Measurements from ENCODE around the gene MEGF10. TPM values are rescaled to one million over a fixed set of nuclear protein-coding genes. Genes with fewer than 3 reads are reported as not detected.

The MEGF10 gene
- total and polyA plus RNA-seq, 10 of the 15 experiments (the other 5 are each of a cell fraction or from before 2014, with no cell fraction given) = 0.03 to 0.21 (median 0.05) TPM; not detected in 5

GRCh38 chr5:127254729-127255284 is 35.8 kb upstream of the MEGF10 start:
- Histone ChIP-seq H3K4me1 (ENCODE audit: control insufficient read depth, insufficient read depth, low read length) (no peaks in the 10 kb centered on the region), H3K4me2 (ENCODE audit: control insufficient read depth, insufficient read depth) (no peak overlapping the region), H3K4me3 (no peak overlapping the region), H3K9ac (ENCODE audit: control insufficient read depth, insufficient read depth, low read length) (no peak overlapping the region), H2AFZ (ENCODE audit: control insufficient read depth, low read depth, low read length) (no peak overlapping the region), H3K36me3 (ENCODE audit: control insufficient read depth in 2 of 2, insufficient read depth in 2 of 2, low read length in 1 of 2) (no peaks in the 10 kb centered on the region), H3K27ac (ENCODE audit: control insufficient read depth, insufficient read depth) (no peak overlapping the region), H3K79me2 (ENCODE audit: control insufficient read depth, insufficient read depth, low read length) (no peaks in the 10 kb centered on the region), H3K27me3 (replicated peaks in 1 of 2; ENCODE audit: control insufficient read depth in 2 of 2, insufficient read depth in 2 of 2, low read length in 1 of 2) (no peaks in the 10 kb centered on the region), H4K20me1 (ENCODE audit: control insufficient read depth, insufficient read depth) (no peaks in the 10 kb centered on the region), H3K9me3 (replicated peaks; ENCODE audit: control insufficient read depth, insufficient read depth, low read length) (no peaks in the 10 kb centered on the region; the same call in 2 of the 3 replicates)
- TF ChIP-seq EED (IDR thresholded peaks at IDR 0.05; ENCODE audit: low read depth) = no peak
- no peak for TF ChIP-seq ZBTB33 (IDR thresholded peaks at IDR 0.05)
- TF ChIP-seq BCLAF1 (IDR thresholded peaks at IDR 0.05) = no peak
- no peak for TF ChIP-seq FOS (IDR thresholded peaks at IDR 0.05; ENCODE audit: borderline replicate concordance, extremely low read depth, insufficient read length)
- TF ChIP-seq CHD4 (IDR thresholded peaks at IDR 0.05) = no peak
- no peak for TF ChIP-seq JUND (IDR thresholded peaks at IDR 0.05; ENCODE audit: low read depth, low read length)
- no peak for TF ChIP-seq CTCF (IDR thresholded peaks at IDR 0.05 in 2 of 3, conservative IDR thresholded peaks at IDR 0.05 in 1 of 3; ENCODE audit: control insufficient read depth in 2 of 3, extremely low read depth in 1 of 3, insufficient read depth in 1 of 3, low read depth in 3 of 3, low read length in 3 of 3)
- no peak for TF ChIP-seq WRNIP1 (IDR thresholded peaks at IDR 0.05; ENCODE audit: borderline replicate concordance, low read depth, low read length)
- TF ChIP-seq BHLHE40 (IDR thresholded peaks at IDR 0.05; ENCODE audit: borderline replicate concordance in 1 of 2, low read depth in 2 of 2, low read length in 1 of 2) = no peak
- TF ChIP-seq SRF (IDR thresholded peaks at IDR 0.05; ENCODE audit: low read depth in 2 of 2, low read length in 2 of 2) = no peak
- no peak for TF ChIP-seq CBFB (IDR thresholded peaks at IDR 0.05; ENCODE audit: low read depth)
- TF ChIP-seq KAT2A (conservative IDR thresholded peaks at IDR 0.05; ENCODE audit: control insufficient read depth, low read depth, low read length) = no peak
- TF ChIP-seq EP300 (IDR thresholded peaks at IDR 0.05; ENCODE audit: borderline replicate concordance in 1 of 2, control insufficient read depth in 1 of 2, low read depth in 2 of 2, low read length in 2 of 2) = no peak
- in situ Hi-C loops (cut with MboI) = no loop called here
- FAIRE-seq = no peak
- ChIA-PET RAD21 (ENCODE audit: unreplicated experiment) (no interaction called here), SMC1A (ENCODE audit: uncharacterized antibody, unreplicated experiment) (no interaction called here), POLR2A (no interaction called here), CTCF (interaction anchor here (1.8 kb wide), 1 partner anchor 20 kb away, joined by 3 read pairs; no protein-coding TSS in a partner anchor)
- 49% methylated on average over 3 of the region's 3 CpGs for WGBS (ENCODE audit: insufficient coverage, insufficient replicate concordance, low lambda C conversion rate, missing lambda C conversion rate)
- DNase-seq (ENCODE audit: low read depth, low spot score) = no peak
- intact Hi-C loops (cut with micrococcal nuclease; ENCODE audit: unreplicated experiment) = no loop called here
- ATAC-seq = no peak
- BruUV-seq (replicated peaks) = no TSS peak
